HG03575 (cell line): Measurements from ENCODE around the gene MISP.
"Not testable (repeated sequence)": the region's sequence is repeated elsewhere in the genome, so short reads cannot be mapped to it uniquely, and the experiment has no call there.

ENCODE experiments used
- ATAC-seq: cut with Tn5 transposase; IDR thresholded peaks from one replicate; pipeline ENCODE4 v1.9.1; 2021; ENCODE audit not compliant: unreplicated experiment, insufficient number of reproducible peaks, low FRiP score; ENCODE audit errors: extremely low read depth

MISP gene, protein sequence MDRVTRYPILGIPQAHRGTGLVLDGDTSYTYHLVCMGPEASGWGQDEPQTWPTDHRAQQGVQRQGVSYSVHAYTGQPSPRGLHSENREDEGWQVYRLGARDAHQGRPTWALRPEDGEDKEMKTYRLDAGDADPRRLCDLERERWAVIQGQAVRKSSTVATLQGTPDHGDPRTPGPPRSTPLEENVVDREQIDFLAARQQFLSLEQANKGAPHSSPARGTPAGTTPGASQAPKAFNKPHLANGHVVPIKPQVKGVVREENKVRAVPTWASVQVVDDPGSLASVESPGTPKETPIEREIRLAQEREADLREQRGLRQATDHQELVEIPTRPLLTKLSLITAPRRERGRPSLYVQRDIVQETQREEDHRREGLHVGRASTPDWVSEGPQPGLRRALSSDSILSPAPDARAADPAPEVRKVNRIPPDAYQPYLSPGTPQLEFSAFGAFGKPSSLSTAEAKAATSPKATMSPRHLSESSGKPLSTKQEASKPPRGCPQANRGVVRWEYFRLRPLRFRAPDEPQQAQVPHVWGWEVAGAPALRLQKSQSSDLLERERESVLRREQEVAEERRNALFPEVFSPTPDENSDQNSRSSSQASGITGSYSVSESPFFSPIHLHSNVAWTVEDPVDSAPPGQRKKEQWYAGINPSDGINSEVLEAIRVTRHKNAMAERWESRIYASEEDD

DNA sequence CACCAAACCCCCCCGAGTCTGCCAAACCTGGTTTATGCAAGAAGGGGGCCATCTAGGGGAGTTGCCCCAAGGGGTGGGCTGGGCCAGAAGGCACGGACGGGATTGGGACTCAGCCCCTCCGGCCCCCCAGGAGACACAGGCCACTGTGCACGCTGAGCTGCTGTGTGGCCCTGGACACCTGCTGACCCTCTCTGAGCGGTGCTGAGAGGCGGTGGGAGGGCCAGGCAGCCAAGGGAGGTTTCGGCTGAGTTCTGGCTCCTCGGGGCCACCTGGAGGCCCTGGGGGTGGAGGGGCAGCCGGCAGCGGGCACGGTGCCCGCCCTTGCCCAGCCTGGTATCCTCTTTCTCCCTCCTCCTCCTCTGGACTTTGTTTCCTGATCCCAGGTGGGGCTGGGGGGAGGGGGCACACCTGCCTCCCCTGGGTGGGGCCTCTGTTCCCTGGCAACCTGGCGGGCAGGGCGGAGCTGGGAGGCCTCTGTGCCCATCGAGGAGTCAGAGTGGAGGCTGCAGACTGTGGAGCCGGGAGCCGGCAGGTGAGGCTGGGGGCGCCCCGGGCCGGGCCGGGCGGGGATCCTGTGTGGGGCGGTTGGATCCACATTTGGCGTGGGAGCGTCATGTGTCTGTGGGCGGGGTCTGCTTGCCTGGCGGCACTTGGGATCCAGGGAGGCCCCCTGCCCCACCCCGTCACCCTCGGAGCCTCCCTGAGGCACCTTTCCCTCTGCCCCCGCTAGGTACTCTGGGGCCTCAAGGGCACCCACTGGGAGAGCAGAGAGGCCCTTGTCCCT is at the start of gene MISP:
MISP (plus strand) TSS at position 473 of the 784 bp plus-strand sequence. CDS start 5,835 bp downstream, outside the sequence.
- no peak for ATAC-seq

GRCh38 chr19:702847-703246 is 48.1 kb upstream of the MISP start:
- not testable (repeated sequence) for ATAC-seq

DNA sequence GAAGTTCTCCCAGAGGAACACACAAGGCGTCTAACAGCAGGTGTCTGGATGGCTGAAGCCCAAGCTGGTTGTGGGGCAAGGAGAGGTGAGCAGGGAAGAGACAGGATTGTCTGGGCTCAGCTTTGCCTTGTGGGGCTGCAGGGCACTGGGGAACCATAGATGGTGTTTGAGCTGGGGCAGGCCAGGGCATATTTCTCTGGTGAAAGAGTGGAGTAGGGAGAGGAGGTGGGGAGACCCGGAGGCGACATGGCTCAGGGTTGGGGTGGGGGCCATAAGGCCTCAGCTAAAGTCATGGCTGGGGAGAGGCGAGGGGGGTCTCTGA is 47.6 kb upstream of the MISP start:
- no peak for ATAC-seq

- ATAC-seq = no peak
Measured at GRCh38 chr19:703651-704446, 47.1 kb upstream of the MISP start.

DNA sequence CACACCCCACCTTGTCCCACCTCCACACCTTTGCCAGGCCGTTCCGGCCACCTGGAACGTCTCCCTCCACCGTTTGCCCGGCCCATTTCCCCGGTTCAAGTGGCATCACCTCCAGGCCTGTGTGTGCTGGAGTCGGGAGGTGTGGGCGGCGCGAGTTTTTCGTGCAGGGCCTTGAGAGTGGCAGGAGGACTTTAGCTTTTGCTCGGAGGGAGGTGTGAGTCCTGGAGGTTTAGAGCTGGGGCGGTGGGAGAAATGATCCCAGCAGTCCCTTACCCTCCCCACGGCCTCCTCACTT is 46.5 kb upstream of the MISP start:
- no peak for ATAC-seq

DNA sequence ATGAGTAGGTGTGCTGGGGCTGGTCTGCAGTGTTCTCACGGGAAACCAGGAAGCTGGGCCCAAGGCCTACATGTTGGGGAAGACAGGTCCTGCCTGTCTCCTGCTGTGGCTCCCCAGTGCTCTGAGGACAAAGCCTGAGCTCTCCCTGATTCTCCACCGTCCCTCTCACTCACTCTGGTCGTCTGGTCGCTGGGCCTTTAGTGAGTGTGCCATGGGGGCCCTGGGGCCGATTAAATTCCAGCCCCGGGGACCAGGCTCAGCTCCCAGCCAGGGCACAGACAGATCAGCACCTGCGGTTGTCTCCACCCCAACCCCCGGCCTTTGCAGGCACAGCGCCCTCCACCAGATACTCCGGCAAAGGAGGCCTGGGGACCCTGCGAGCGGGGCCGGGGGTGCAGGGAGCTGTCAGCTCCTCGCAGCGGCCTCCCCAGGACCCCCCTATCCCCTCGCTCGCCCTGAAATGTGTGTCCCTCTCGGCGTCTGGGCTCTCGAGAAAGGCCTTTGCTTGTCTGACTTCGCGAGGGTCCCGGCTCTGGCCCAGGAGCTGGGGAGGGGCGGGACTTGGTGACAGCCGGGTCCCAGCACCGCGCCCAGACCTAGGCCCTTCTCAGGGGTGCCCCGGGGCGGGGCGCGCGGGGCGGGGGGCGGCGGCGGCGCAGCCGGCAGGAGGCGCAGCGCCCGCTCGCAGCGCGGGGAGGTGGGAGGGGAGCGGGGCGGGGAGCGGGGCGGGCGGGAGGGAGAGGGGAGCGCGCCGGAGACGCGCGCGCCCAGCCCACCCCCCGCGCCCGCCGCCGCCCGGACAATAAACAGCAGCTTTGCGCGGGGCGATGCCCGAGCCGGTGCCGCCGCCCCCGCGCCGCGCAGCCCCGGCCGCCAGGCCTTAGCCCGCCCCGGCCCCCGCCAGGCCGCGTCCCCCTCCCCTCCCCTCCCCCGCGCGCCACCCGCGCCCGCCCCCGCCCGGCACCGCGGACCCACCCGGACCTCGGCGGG is 42.5 kb upstream of the MISP start, which contains the start of gene PALM:
PALM (plus strand) TSS at position 782 of the 990 bp plus-strand sequence. CDS start 212 bp downstream, outside the sequence.
- ATAC-seq = no peak

DNA sequence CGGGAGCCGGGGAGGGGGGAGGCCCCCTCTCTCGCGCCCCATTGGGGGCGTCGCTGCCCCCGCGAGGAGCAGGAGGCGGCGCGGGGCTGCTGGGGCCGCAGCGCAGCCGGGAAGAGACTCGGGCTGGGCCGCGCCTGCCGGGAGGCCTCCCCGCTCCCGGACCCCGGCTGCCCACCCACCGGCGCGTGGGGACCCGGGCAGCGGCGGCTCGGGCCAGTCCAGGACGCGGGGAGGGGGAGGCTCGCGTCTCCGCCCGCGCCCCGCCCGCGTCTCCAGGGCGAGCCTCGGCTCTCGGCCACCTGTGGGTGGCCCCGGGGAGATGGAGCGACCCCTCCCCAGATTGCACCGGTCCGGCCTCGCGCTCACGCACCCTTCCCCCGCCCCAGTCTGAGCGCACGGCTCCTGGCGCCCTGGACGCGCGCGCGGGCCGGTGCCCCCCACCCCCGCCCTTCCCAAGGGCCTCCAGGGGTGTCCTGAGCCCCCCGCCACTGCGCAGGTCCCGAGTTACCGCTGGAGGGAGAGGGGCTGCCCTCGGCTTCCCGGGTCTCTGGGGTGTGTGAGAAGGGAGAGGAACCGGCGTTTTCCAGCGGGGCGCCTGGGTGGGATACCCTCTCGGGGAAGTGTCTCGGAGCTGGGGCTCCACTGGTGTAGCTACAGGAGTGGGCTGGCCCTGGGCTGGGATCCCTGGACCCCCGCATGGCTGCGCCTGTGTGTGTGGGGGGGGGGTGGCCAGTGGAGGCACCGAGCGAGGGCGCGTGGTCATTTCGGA is 41.5 kb upstream of the MISP start:
- no peak for ATAC-seq

GRCh38 chr19:709965-710571 is 40.8 kb upstream of the MISP start:
- ATAC-seq = no peak

DNA sequence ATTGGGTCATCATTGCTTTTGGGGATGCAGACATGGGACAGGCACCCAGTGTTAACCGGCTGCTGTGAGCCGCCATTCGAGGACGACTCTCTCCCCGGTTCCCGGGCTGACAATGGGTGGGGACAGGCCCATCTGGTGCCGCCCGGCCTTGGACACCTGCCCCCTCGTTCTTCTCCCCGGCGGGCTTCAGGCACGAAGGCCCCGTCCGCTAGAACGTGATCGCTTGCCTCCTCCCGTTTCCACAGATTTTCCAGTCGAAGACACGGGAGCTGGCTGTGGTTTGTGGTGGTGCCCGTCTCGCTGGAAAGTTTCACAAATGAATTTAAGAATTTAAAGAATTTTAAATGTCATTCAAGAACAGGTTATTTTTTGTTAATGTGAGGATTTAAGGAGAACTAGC is 40.1 kb upstream of the MISP start:
- ATAC-seq = no peak

DNA sequence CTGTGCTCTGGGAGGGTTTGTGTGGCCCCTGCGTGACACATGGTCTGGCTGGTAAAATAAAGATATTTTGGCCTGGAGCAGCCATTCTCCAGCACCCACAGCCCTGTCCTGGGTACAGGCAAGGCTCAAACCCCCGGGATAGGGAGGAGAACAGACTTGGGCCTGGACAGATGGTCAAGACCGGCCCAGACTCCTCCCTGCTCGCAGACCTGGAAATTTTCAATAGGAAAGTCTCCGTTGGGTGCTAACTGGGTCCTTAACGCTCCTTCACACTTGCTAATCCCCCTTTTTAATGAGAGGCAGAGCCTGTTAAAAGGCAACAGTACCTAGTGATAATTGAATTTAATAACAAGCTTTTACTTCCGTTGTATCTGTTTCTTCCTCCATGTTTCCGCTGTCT is 39.7 kb upstream of the MISP start:
- no peak for ATAC-seq

- ATAC-seq = no peak
Measured at GRCh38 chr19:715347-715746, 35.6 kb upstream of the MISP start.

DNA sequence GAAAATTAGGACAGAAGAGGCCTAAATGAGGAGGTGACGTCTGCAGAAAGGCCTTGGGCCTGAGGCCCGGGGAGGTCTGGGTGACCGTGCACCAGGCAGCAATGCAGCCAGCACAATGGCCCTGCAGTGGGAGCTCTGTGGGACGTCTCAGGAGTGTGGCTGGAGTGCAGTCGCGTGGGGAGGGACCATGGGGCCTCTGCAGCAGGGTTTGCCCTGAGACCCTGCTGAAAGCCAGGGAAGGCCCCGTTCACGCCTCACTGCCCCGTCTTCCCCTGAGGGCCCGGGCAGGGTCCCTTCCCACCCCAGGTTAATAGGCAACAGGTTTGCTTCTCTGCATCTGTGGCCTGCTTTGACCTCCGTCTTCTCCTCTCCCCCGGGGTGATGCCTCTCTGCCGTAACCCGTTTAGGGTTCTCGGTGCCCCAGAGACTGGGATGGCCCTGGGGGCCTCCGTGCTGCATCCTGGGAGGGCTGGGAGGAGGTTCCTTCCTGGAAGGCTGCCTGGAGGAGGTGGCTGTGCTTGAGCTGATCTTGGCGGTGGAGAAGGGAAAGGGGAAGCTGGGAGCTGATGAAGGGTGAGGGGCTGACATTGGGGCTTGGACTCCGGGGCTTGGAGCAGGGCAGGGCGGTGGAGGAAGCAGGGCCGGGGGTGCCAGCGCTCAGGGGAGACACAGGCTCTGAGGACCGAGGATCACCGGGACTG is 32.5 kb upstream of the MISP start:
- ATAC-seq = no peak

DNA sequence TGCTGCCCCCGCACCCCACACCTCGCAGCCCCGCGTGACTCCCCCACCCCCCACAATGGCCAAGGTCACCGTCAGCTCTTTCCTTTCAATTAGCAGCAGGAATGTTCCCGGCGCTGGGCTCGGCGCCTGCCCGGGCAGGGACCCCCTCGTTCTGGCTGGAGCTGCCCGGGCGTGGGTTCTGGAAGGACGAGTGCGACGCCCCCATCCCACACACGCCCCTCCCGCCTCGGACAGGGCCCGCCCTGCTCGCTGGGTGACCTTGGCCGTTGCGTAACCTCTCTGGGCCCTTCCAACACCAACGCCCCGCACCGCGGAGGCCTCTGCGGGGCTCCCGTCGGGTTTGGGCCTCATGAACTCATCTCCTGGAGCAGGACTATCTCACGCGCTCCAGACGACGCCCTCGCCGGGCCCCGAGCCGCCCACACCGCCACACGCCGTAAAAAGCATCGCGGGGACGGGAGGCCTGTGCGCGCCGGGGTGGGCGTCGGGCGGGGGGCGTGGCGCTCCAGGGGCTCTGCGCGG is 31.9 kb upstream of the MISP start:
- ATAC-seq = no peak

DNA sequence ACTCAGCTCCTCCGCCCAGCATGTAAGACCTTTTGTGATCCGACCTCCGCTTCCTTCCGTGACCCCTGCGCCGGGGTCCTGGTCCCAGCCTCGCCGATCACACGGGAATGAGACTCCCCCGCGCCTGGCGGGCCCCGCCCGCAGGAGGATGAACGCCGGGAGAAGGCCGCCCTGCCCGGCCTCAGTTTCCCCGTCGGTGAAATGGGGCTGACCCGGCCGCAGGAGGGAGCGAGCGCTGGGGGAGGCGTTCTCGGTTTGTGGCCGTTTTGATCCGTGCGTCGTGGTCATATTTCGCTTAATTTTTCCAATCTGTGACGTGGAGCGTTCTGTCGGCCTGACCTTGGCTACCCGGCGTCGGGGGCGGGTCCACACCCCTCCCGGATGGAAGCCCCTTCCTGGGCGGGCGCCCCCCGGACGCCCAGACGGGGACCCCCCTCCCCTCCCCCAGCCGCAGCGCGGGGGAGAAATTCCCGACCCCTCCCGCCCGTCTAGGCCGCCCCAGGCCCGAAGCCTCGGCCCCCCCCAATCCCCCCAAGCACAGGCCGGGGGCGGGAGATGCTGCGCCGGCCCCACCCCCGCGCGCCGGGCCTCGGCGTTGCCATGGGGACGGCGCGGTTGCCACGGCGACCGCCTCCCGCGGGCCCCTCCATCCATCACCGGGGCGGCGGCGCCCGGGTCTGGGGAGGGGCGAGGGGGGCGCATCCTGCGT is 31.1 kb upstream of the MISP start:
- no peak for ATAC-seq

GRCh38 chr19:720345-721160 is 30.4 kb upstream of the MISP start:
- ATAC-seq = no peak
